HAP-1 (cell line): Measurements from ENCODE around the gene PTPRN2.
"Not testable (repeated sequence)": the region's sequence is repeated elsewhere in the genome, so short reads cannot be mapped to it uniquely, and the experiment has no call there.

ENCODE experiments used
- DNase-seq, 2 experiments: peaks; one replicate each; pipeline ENCODE4 v3.0.0-alpha.2; 2016 to 2020; ENCODE audit warnings: low spot score in 2 of 2
- H3K27me3 ChIP-seq: fragments of 250-450 bp; sonication (Bioruptor Pico); 2 replicates; pipeline ENCODE4 v1.5.1; 2020; ENCODE audit warnings: low read depth, mild to moderate bottlenecking, moderate library complexity
- H3K36me3 ChIP-seq: fragments of 250-450 bp; sonication (Bioruptor Pico); replicated peaks from 2 replicates; pipeline ENCODE4 v1.5.1; 2020; ENCODE audit warnings: mild to moderate bottlenecking
- H3K4me1 ChIP-seq: fragments of 250-450 bp; sonication (Bioruptor Pico); 2 replicates; pipeline ENCODE4 v1.5.1; 2020; ENCODE audit warnings: mild to moderate bottlenecking
- H3K4me3 ChIP-seq: fragments of 250-450 bp; sonication (Bioruptor Pico); 2 replicates; pipeline ENCODE4 v1.5.1; 2020; ENCODE audit warnings: mild to moderate bottlenecking, moderate library complexity
- H3K9me3 ChIP-seq: fragments of 250-450 bp; sonication (Bioruptor Pico); 2 replicates; pipeline ENCODE4 v1.5.1; 2020; ENCODE audit warnings: mild to moderate bottlenecking, moderate library complexity
- in situ Hi-C: fragments of 300-500 bp; cut with MboI; formaldehyde crosslinking; loops from 3 replicates; pipeline ENCODE4 v1.14.3; 2020; ENCODE audit warnings: low sequenced_read_pairs, inconsistent platforms, mixed read lengths

Gene PTPRN2

GRCh38 chr7:157565201-157565626 lies 1022.4 kb downstream of the PTPRN2 start:
- no peaks in the 10 kb centered on the region for H3K27me3 ChIP-seq
- no peak overlapping the region for H3K4me3 ChIP-seq
- peaks cover 2% of the 10 kb centered on the region; the same call in 1 of the 2 replicates for H3K9me3 ChIP-seq
- H3K4me1 ChIP-seq: no peaks in the 10 kb centered on the region
- no peak for DNase-seq
- no peaks in the 10 kb centered on the region for H3K36me3 ChIP-seq
- in situ Hi-C loops: no loop called here

- no peaks in the 10 kb centered on the region for H3K27me3 ChIP-seq
- no peak overlapping the region for H3K4me3 ChIP-seq
- H3K36me3 ChIP-seq: no peaks in the 10 kb centered on the region
- peaks cover 2% of the 10 kb centered on the region; the same call in 1 of the 2 replicates for H3K9me3 ChIP-seq
- in situ Hi-C loops: no loop called here
- no peaks in the 10 kb centered on the region for H3K4me1 ChIP-seq
- no peak for DNase-seq
These were observed 1023.0 kb downstream of the PTPRN2 start for GRCh38 chr7:157564517-157565177.

- H3K27me3 ChIP-seq, H3K9me3 ChIP-seq, in situ Hi-C loops, H3K4me3 ChIP-seq, DNase-seq, H3K4me1 ChIP-seq, H3K36me3 ChIP-seq: not testable (repeated sequence)
These were observed 1024.0 kb downstream of the PTPRN2 start for GRCh38 chr7:157563467-157564135.

- in situ Hi-C loops, H3K36me3 ChIP-seq, H3K27me3 ChIP-seq, H3K4me1 ChIP-seq, H3K4me3 ChIP-seq, DNase-seq, H3K9me3 ChIP-seq: not testable (repeated sequence)
These were observed 1024.9 kb downstream of the PTPRN2 start for GRCh38 chr7:157562522-157563398.

- Histone ChIP-seq H3K4me3 (no peak overlapping the region), H3K9me3 (peaks cover 2% of the 10 kb centered on the region; the same call in 1 of the 2 replicates), H3K27me3 (no peaks in the 10 kb centered on the region), H3K4me1 (no peaks in the 10 kb centered on the region), H3K36me3 (no peaks in the 10 kb centered on the region)
- DNase-seq: no peak
- in situ Hi-C loops: no loop called here
These were observed 1025.7 kb downstream of the PTPRN2 start for GRCh38 chr7:157561816-157562410.

- Histone ChIP-seq H3K4me1 (no peaks in the 10 kb centered on the region), H3K36me3 (no peaks in the 10 kb centered on the region), H3K4me3 (no peak overlapping the region), H3K27me3 (no peaks in the 10 kb centered on the region), H3K9me3 (peaks cover 2% of the 10 kb centered on the region; the same call in 1 of the 2 replicates)
- in situ Hi-C loops: no loop called here
- no peak for DNase-seq
These were observed 1026.2 kb downstream of the PTPRN2 start for GRCh38 chr7:157561523-157561785.

- Histone ChIP-seq H3K4me1 (no peaks in the 10 kb centered on the region), H3K36me3 (no peaks in the 10 kb centered on the region), H3K4me3 (no peak overlapping the region), H3K9me3 (peaks cover 2% of the 10 kb centered on the region; the same call in 1 of the 2 replicates), H3K27me3 (no peaks in the 10 kb centered on the region)
- in situ Hi-C loops: no loop called here
- no peak for DNase-seq
These were observed 1026.7 kb downstream of the PTPRN2 start for GRCh38 chr7:157560710-157561522.

- Histone ChIP-seq H3K4me1 (no peaks in the 10 kb centered on the region), H3K27me3 (no peaks in the 10 kb centered on the region), H3K9me3 (peaks cover 2% of the 10 kb centered on the region; the same call in 1 of the 2 replicates), H3K4me3 (no peak overlapping the region), H3K36me3 (no peaks in the 10 kb centered on the region)
- no peak for DNase-seq
- in situ Hi-C loops: no loop called here
These were observed 1027.4 kb downstream of the PTPRN2 start for GRCh38 chr7:157560258-157560654.

- Histone ChIP-seq H3K9me3 (peaks cover 2% of the 10 kb centered on the region; the same call in 1 of the 2 replicates), H3K4me3 (no peak overlapping the region), H3K36me3 (no peaks in the 10 kb centered on the region), H3K27me3 (no peaks in the 10 kb centered on the region), H3K4me1 (no peaks in the 10 kb centered on the region)
- no peak for DNase-seq
- in situ Hi-C loops: no loop called here
These were observed 1027.9 kb downstream of the PTPRN2 start for GRCh38 chr7:157559596-157560257.

- Histone ChIP-seq H3K27me3 (no peaks in the 10 kb centered on the region), H3K4me1 (no peaks in the 10 kb centered on the region), H3K9me3 (no peaks in the 10 kb centered on the region), H3K36me3 (no peaks in the 10 kb centered on the region), H3K4me3 (no peak overlapping the region)
- in situ Hi-C loops: no loop called here
- no peak for DNase-seq
These were observed 1028.6 kb downstream of the PTPRN2 start for GRCh38 chr7:157558875-157559595.

- no peaks in the 10 kb centered on the region for H3K9me3 ChIP-seq
- DNase-seq: no peak
- no peaks in the 10 kb centered on the region for H3K4me1 ChIP-seq
- no peaks in the 10 kb centered on the region for H3K27me3 ChIP-seq
- in situ Hi-C loops: no loop called here
- H3K4me3 ChIP-seq: no peak overlapping the region
- no peaks in the 10 kb centered on the region for H3K36me3 ChIP-seq
These were observed 1029.1 kb downstream of the PTPRN2 start for GRCh38 chr7:157558516-157558874.

GRCh38 chr7:157558061-157558460 lies 1029.6 kb downstream of the PTPRN2 start:
- H3K27me3 ChIP-seq: no peaks in the 10 kb centered on the region
- H3K4me3 ChIP-seq: no peak overlapping the region
- in situ Hi-C loops: no loop called here
- H3K4me1 ChIP-seq: no peaks in the 10 kb centered on the region
- H3K36me3 ChIP-seq: no peaks in the 10 kb centered on the region
- no peak for DNase-seq
- no peaks in the 10 kb centered on the region for H3K9me3 ChIP-seq
